ENCODE measurements around the gene C9orf78. TPM values are rescaled to one million over a fixed set of nuclear protein-coding genes. Genes with fewer than 3 reads are reported as not detected.

C9orf78 gene
- total RNA-seq, 4 donors from 2014 or later, result 32.7 to 71.9 (median 43.7) TPM

DNA sequence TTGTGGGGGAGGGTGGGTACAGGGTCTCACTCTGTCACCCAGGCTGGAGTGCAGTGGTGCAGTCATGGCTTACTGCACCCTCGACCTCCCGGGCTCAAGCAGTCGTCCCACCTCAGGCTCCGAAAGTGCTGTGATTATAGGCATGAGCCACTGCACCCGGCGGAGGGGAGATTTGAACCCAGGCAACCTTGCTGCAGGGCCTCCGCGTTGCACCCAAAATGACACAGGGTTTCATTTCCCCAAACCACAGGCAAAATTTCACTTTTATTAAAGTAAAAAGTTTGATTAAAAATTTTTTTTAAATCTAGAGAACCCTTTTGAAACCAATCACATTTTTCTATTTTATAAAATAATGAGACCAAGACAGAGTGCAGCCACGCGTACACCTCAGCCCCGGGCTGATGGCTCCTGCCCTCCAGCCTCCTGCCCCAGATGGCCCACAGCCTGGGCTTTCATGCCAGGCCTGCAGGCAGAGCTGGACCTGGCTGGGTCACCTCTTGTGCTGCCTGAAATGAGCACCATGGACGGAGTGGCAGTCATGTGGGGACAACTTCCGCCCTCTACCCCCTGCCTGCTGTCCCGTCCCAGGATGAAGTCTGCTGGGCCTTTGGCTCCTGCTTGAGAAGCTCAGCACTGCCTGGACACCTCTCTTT, 30.7 kb upstream of the C9orf78 start:
- Histone ChIP-seq H3K27ac (no peak overlapping the region), H3K4me1 (no peaks in the 10 kb centered on the region), H3K27me3 (no peaks in the 10 kb centered on the region), H3K36me3 (peaks cover 78% of the 10 kb centered on the region), H3K9me3 (no peaks in the 10 kb centered on the region), H3K4me3 (no peak overlapping the region)
- no peak for TF ChIP-seq EP300 (IDR thresholded peaks at IDR 0.05)
- TF ChIP-seq POLR2A (IDR thresholded peaks at IDR 0.05), result no peak
- no peak for TF ChIP-seq POLR2AphosphoS5 (IDR thresholded peaks at IDR 0.05)
- TF ChIP-seq, protein P1, sequence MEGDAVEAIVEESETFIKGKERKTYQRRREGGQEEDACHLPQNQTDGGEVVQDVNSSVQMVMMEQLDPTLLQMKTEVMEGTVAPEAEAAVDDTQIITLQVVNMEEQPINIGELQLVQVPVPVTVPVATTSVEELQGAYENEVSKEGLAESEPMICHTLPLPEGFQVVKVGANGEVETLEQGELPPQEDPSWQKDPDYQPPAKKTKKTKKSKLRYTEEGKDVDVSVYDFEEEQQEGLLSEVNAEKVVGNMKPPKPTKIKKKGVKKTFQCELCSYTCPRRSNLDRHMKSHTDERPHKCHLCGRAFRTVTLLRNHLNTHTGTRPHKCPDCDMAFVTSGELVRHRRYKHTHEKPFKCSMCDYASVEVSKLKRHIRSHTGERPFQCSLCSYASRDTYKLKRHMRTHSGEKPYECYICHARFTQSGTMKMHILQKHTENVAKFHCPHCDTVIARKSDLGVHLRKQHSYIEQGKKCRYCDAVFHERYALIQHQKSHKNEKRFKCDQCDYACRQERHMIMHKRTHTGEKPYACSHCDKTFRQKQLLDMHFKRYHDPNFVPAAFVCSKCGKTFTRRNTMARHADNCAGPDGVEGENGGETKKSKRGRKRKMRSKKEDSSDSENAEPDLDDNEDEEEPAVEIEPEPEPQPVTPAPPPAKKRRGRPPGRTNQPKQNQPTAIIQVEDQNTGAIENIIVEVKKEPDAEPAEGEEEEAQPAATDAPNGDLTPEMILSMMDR (IDR thresholded peaks at IDR 0.05), result no peak
- WGBS, result 82% methylated on average over 12 of the region's 14 CpGs
- no peak for DNase-seq (ENCODE audit: low spot score in 2 of 2)

DNA sequence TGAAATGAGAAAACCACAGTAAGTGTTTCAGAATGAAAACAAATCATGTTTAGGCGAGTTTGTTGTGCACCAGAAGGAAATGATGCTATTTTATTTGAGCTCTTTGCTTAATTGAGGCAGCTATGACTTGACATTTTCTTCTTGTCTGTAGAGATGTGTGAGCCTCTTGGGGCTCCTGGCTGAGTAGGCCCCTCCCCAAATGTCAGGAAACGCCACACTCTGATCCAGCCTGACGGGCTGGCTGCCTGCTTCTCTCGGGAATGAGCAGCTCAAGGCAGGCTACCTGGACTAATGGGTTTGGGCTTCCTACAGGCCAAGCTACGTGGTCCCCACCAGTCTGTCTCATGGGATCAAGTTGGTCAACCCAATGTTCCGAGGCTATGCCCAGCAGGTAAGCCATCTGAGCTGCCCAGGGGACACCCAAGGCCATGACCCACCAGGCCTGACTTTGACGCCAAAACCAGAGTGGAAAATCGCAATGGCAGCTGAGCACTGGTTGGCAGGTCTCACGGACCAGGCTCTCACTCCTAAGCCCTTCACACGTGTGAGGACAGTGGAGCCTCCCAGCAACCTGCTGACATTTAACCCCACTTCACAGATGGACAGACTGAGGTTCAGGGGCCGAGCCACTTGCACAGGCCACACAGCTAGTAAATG, 30.0 kb upstream of the C9orf78 start:
- DNase-seq (ENCODE audit: low spot score in 2 of 2), result no peak
- Histone ChIP-seq H3K27me3 (no peaks in the 10 kb centered on the region), H3K4me3 (no peak overlapping the region), H3K36me3 (peaks cover 79% of the 10 kb centered on the region), H3K9me3 (no peaks in the 10 kb centered on the region), H3K27ac (no peak overlapping the region), H3K4me1 (no peaks in the 10 kb centered on the region)
- WGBS, result 33% methylated on average over 3 of the region's 11 CpGs
- TF ChIP-seq, protein P1 (IDR thresholded peaks at IDR 0.05), result no peak
- TF ChIP-seq POLR2AphosphoS5 (IDR thresholded peaks at IDR 0.05) (no peak), POLR2A (IDR thresholded peaks at IDR 0.05) (no peak), EP300 (IDR thresholded peaks at IDR 0.05) (no peak)

DNA sequence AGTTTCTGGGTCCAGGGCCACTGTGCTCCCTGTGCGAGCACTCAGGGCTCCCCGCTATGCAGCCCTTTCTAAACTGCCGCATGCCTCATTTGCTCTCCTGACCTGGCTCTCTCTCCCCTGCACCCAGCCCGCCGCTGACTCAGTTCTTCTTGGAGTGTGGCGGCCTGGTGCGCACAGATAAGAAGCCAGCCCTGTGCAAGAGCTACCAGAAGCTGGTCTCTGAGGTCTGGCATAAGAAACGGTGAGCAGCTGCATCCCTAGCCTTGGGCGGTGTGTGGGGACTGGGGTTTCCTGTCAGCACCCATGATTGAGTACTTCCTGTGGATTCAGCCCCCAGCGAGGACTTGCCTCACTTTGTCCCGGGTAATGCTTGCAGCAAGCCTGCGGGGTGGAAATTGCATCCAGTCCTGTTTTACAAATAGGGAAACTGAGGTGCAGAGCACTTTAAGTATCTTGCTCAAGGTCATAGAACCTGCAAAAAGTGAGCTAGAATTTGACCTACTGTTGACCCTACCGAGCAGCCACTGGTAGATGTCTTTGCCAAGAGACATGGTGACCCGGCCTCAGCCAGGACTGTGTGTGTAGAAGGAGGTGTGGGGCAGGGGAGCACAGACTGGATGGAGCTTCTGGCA, 28.1 kb upstream of the C9orf78 start:
- Histone ChIP-seq H3K27me3 (no peaks in the 10 kb centered on the region), H3K4me1 (no peaks in the 10 kb centered on the region), H3K9me3 (no peaks in the 10 kb centered on the region), H3K4me3 (no peak overlapping the region), H3K27ac (no peak overlapping the region), H3K36me3 (peaks cover 68% of the 10 kb centered on the region)
- WGBS, result 65% methylated on average over 14 of the region's 14 CpGs
- TF ChIP-seq, protein P1 (IDR thresholded peaks at IDR 0.05), result no peak
- TF ChIP-seq EP300 (IDR thresholded peaks at IDR 0.05), result no peak
- TF ChIP-seq POLR2A (IDR thresholded peaks at IDR 0.05), result no peak
- TF ChIP-seq POLR2AphosphoS5 (IDR thresholded peaks at IDR 0.05), result no peak
- no peak for DNase-seq (ENCODE audit: low spot score in 2 of 2)

DNA sequence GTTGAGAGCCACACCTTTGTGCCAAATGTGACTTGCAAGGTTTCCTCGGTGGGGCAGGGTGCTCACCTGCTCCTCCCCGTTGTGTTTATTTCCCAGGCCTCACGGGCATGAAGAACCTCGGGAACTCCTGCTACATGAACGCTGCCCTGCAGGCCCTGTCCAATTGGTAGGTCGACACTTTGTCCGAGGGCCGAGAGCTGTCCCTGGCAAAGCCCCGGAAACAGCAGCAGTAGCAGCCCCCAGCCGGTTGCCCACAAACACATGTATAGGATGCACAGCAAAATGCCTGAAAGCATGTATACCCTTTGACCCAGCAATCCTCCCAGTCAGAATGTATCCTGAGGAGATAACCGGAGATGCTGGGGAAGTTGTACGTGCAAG, 26.4 kb upstream of the C9orf78 start:
- Histone ChIP-seq H3K4me3 (no peak overlapping the region), H3K4me1 (no peaks in the 10 kb centered on the region), H3K36me3 (peaks cover 68% of the 10 kb centered on the region), H3K9me3 (no peaks in the 10 kb centered on the region), H3K27me3 (no peaks in the 10 kb centered on the region), H3K27ac (no peak overlapping the region)
- DNase-seq (ENCODE audit: low spot score in 2 of 2), result no peak
- TF ChIP-seq EP300 (IDR thresholded peaks at IDR 0.05) (no peak), POLR2A (IDR thresholded peaks at IDR 0.05) (no peak), POLR2AphosphoS5 (IDR thresholded peaks at IDR 0.05) (no peak)
- TF ChIP-seq, protein P1 (IDR thresholded peaks at IDR 0.05), result no peak
- WGBS, result 80% methylated on average over 10 of the region's 12 CpGs

Measured in suprapubic skin (tissue), 4 donors.